Loucy (cell line): ENCODE results near the gene DEFB118.
"Not testable (repeated sequence)": the region's sequence is repeated elsewhere in the genome, so short reads cannot be mapped to it uniquely, and the experiment has no call there.

ENCODE experiments used
- H2AFZ ChIP-seq: fragments of 200-600 bp; sonication (generic); 2 replicates; pipeline ENCODE4 v1.6.0; 2016; ENCODE audit warnings: antibody characterized with exemption, mild to moderate bottlenecking, low read length, moderate library complexity
- H3F3A ChIP-seq: fragments of 200-600 bp; 2 replicates; pipeline ENCODE4 v1.6.0; 2016; ENCODE audit warnings: antibody characterized with exemption, low read depth, mild to moderate bottlenecking
- H3K27me3 ChIP-seq: fragments of 200-600 bp; sonication (generic); 2 replicates; pipeline ENCODE4 v1.6.1; 2014; ENCODE audit warnings: low read length, mild to moderate bottlenecking; ENCODE audit not compliant: insufficient read depth, poor library complexity, severe bottlenecking
- H3K36me3 ChIP-seq: fragments of 200-600 bp; sonication (generic); 2 replicates; pipeline ENCODE4 v1.6.1; 2016; ENCODE audit warnings: low read length; ENCODE audit not compliant: insufficient read depth
- H3K4me1 ChIP-seq: fragments of 200-600 bp; sonication (generic); 2 replicates; pipeline ENCODE4 v1.5.1; 2014; ENCODE audit warnings: low read length, mild to moderate bottlenecking; ENCODE audit not compliant: insufficient read depth, poor library complexity, severe bottlenecking
- H3K4me2 ChIP-seq: fragments of 200-600 bp; sonication (generic); 2 replicates; pipeline ENCODE4 v1.6.0; 2014; ENCODE audit warnings: antibody characterized with exemption, low read length, low read depth, mild to moderate bottlenecking; ENCODE audit not compliant: poor library complexity, severe bottlenecking
- H3K4me3 ChIP-seq: fragments of 200-600 bp; sonication (generic); 2 replicates; pipeline ENCODE4 v1.5.1; 2014; ENCODE audit warnings: low read length, mild to moderate bottlenecking, mixed read lengths; ENCODE audit not compliant: poor library complexity, severe bottlenecking
- H3K79me2 ChIP-seq: fragments of 200-600 bp; sonication (generic); 2 replicates; pipeline ENCODE4 v1.6.1; 2014; ENCODE audit warnings: low read length; ENCODE audit not compliant: insufficient read depth
- H3K9ac ChIP-seq: fragments of 200-600 bp; sonication (generic); 2 replicates; pipeline ENCODE4 v1.6.0; 2014; ENCODE audit warnings: mild to moderate bottlenecking, low read depth, low read length, moderate library complexity; ENCODE audit not compliant: poor library complexity, severe bottlenecking
- H3K9me2 ChIP-seq: fragments of 200-600 bp; sonication (generic); replicated peaks from 2 replicates; pipeline ENCODE4 v1.6.1; 2016; ENCODE audit warnings: low read depth, low read length, mixed read lengths
- H3K9me3 ChIP-seq: fragments of 200-600 bp; sonication (generic); 2 replicates; pipeline ENCODE4 v1.6.1; 2014; ENCODE audit warnings: mild to moderate bottlenecking, antibody characterized with exemption, low read length, low read depth; ENCODE audit not compliant: insufficient read depth
- H4K20me1 ChIP-seq: fragments of 200-600 bp; sonication (generic); 2 replicates; pipeline ENCODE4 v1.6.0; 2014; ENCODE audit warnings: antibody characterized with exemption, low read length, mild to moderate bottlenecking; ENCODE audit not compliant: insufficient read depth, poor library complexity, severe bottlenecking
- CTCF ChIP-seq: fragments of 200-600 bp; sonication (generic); conservative IDR thresholded peaks from 2 replicates; pipeline ENCODE4 v1.5.1; 2014; ENCODE audit warnings: mild to moderate bottlenecking, antibody characterized with exemption, low read length
- EZH2phosphoT487 ChIP-seq: fragments of 200-600 bp; IDR thresholded peaks from 2 replicates; pipeline ENCODE4 v1.6.1; 2018; ENCODE audit warnings: antibody characterized with exemption, mild to moderate bottlenecking, moderate library complexity, borderline replicate concordance

Gene DEFB118

DNA sequence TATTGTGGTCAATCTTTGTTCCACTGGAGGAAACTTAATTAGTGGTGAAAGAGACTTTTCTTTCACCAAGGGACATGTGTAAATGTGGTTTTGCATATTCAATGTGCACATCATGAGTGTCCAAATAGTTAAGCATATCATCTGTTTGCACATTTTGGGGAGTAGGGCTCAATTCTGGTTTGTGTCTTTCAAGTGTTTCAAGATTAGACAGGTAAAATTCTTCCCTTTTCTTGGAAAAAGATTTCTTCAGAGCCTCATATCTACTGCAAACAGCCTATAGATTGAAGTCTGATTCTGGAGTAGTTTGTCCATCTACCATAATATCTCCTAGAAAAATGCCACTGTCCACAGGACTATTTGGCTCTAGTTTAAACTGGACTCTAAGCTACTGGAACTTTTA, 26.9 kb upstream of the DEFB118 start:
- H3K4me1 ChIP-seq = no peaks in the 10 kb centered on the region
- H3K79me2 ChIP-seq = no peaks in the 10 kb centered on the region
- H3F3A ChIP-seq = no peaks in the 10 kb centered on the region
- TF ChIP-seq EZH2phosphoT487 = no peak
- TF ChIP-seq CTCF = no peak
- H3K4me2 ChIP-seq = no peak overlapping the region
- no peaks in the 10 kb centered on the region for H3K36me3 ChIP-seq
- no peaks in the 10 kb centered on the region for H3K9me3 ChIP-seq
- H3K9me2 ChIP-seq = no peaks in the 10 kb centered on the region
- no peak overlapping the region for H3K4me3 ChIP-seq
- H4K20me1 ChIP-seq = no peaks in the 10 kb centered on the region
- H3K27me3 ChIP-seq = no peaks in the 10 kb centered on the region
- no peak overlapping the region for H3K9ac ChIP-seq
- no peak overlapping the region for H2AFZ ChIP-seq

DNA sequence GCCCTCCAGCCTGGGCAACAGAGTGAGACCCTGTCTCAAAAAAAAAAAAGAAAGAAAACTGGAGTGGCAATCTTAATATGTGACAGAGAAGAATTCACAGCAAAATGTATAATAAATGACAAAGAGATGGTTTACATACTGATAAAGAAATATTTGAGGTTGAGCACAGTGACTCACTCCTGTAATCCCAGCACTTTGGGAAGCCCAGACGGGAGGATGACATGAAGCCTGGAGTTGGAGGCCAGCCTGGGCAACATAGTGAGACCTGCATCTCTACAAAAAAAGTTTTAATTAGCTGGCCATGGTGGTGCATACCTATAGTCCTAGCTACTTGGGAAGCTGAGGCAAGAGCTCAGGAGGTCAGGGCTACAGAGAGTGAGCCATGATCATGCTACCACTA, 12.4 kb upstream of the DEFB118 start:
- H3K4me3 ChIP-seq = no peak overlapping the region
- no peaks in the 10 kb centered on the region for H3K9me3 ChIP-seq
- no peak overlapping the region for H3K9ac ChIP-seq
- H3K79me2 ChIP-seq = no peaks in the 10 kb centered on the region
- H3K4me2 ChIP-seq = no peak overlapping the region
- no peak for TF ChIP-seq CTCF
- no peak for TF ChIP-seq EZH2phosphoT487
- no peaks in the 10 kb centered on the region for H3K27me3 ChIP-seq
- H3K9me2 ChIP-seq = no peaks in the 10 kb centered on the region
- no peaks in the 10 kb centered on the region for H3K4me1 ChIP-seq
- H3K36me3 ChIP-seq = no peaks in the 10 kb centered on the region
- no peaks in the 10 kb centered on the region for H3F3A ChIP-seq
- no peaks in the 10 kb centered on the region for H4K20me1 ChIP-seq
- no peak overlapping the region for H2AFZ ChIP-seq

DNA sequence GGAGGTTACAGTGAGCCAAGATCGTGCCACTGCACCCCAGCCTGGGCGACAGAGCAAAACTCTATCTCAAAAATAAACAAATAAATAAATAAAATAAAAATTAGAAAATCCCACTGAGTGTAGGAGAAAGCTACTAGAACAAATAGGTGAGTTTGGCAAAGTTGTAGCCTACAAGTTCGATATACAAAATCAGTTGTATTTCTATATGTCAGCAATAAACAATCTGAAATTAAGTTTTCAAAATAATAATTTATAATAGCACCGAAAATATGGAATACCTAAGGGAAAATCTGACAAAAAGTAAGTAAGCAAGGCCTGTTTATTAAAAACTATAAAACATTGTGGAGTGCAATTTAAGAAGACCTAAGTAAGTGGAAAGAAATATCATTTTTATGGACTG, 5.1 kb upstream of the DEFB118 start:
- no peaks in the 10 kb centered on the region for H3K9me3 ChIP-seq
- H3K4me2 ChIP-seq = no peak overlapping the region
- no peaks in the 10 kb centered on the region for H3K9me2 ChIP-seq
- H3K36me3 ChIP-seq = no peaks in the 10 kb centered on the region
- H4K20me1 ChIP-seq = no peaks in the 10 kb centered on the region
- no peak for TF ChIP-seq EZH2phosphoT487
- TF ChIP-seq CTCF = no peak
- no peak overlapping the region for H3K4me3 ChIP-seq
- H2AFZ ChIP-seq = no peak overlapping the region
- H3K9ac ChIP-seq = no peak overlapping the region
- no peaks in the 10 kb centered on the region for H3K79me2 ChIP-seq
- no peaks in the 10 kb centered on the region for H3F3A ChIP-seq
- H3K4me1 ChIP-seq = no peaks in the 10 kb centered on the region
- no peaks in the 10 kb centered on the region for H3K27me3 ChIP-seq

DNA sequence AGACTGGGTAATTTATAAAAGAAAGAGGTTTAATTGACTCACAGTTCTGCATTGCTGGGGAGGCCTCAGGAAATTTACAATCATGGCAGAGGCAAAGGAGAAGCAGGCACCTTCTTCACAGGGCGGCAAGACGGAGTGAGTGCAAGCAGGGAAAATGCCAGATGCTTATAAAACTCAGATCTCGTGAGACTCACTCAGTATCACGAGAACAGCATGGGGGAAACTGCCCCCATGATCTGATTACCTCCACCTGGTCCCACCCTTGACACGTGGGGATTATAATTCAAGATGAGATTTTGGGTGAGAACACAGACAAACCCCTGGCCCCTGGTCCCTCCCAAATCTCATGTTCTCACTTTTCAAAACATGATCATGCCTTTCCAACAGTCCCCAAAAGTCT, 4.1 kb upstream of the DEFB118 start:
- H3K4me3 ChIP-seq, H3K4me1 ChIP-seq, H4K20me1 ChIP-seq, H3K9me2 ChIP-seq, H3K79me2 ChIP-seq, H3K9ac ChIP-seq, H3K36me3 ChIP-seq, H3K4me2 ChIP-seq, H2AFZ ChIP-seq, H3K27me3 ChIP-seq, H3F3A ChIP-seq, H3K9me3 ChIP-seq: not testable (repeated sequence)
